NCI-H2107 treated with DMSO at 0.1 percent for 48 hours (cell line): ENCODE results near the gene RDH16.
"Not testable (repeated sequence)": the region's sequence is repeated elsewhere in the genome, so short reads cannot be mapped to it uniquely, and the experiment has no call there.

Source experiments
- DNase-seq: peaks from one replicate; lab custom pipeline; 2025; ENCODE audit not compliant: unreplicated experiment; lab: John Stamatoyannopoulos, UW

The RDH16 gene

GRCh38 chr12:56954958-56955355 is 2.5 kb downstream of the RDH16 start:
- DNase-seq = no peak

- DNase-seq = no peak
Measured at GRCh38 chr12:56954057-56954957, 3.1 kb downstream of the RDH16 start.

- DNase-seq = no peak
Measured at GRCh38 chr12:56953314-56953713, 4.1 kb downstream of the RDH16 start.

- no peak for DNase-seq
Measured at GRCh38 chr12:56951582-56952339, 5.6 kb downstream of the RDH16 start.

- no peak for DNase-seq
Measured at GRCh38 chr12:56948881-56949280, 8.5 kb downstream of the RDH16 start.

GRCh38 chr12:56948457-56948777 is 9.0 kb downstream of the RDH16 start:
- DNase-seq = no peak

GRCh38 chr12:56947633-56948456 is 9.6 kb downstream of the RDH16 start:
- no peak for DNase-seq

GRCh38 chr12:56943878-56944277 is 13.5 kb downstream of the RDH16 start:
- DNase-seq = no peak

GRCh38 chr12:56943374-56943773 is 14.0 kb downstream of the RDH16 start:
- not testable (repeated sequence) for DNase-seq

- DNase-seq = no peak
Measured at GRCh38 chr12:56941299-56942017, 15.9 kb downstream of the RDH16 start.

- not testable (repeated sequence) for DNase-seq
Measured at GRCh38 chr12:56940942-56941298, 16.5 kb downstream of the RDH16 start.

GRCh38 chr12:56935752-56936151 is 21.7 kb downstream of the RDH16 start:
- DNase-seq = no peak

GRCh38 chr12:56935157-56935556 is 22.3 kb downstream of the RDH16 start:
- DNase-seq = no peak

GRCh38 chr12:56933826-56934625 is 23.4 kb downstream of the RDH16 start, which contains the start of gene SDR9C7:
TSS of gene SDR9C7 (minus strand) at chr12:56934408. CDS start at chr12:56934261, 147 bp downstream.
- no peak for DNase-seq

- no peak for DNase-seq
Measured at GRCh38 chr12:56932867-56933266, 24.5 kb downstream of the RDH16 start.

- no peak for DNase-seq
Measured at GRCh38 chr12:56932146-56932545, 25.3 kb downstream of the RDH16 start.

GRCh38 chr12:56931474-56931978 is 25.9 kb downstream of the RDH16 start:
- no peak for DNase-seq

GRCh38 chr12:56930241-56930640 is 27.2 kb downstream of the RDH16 start:
- DNase-seq = no peak

GRCh38 chr12:56929780-56930179 is 27.6 kb downstream of the RDH16 start:
- DNase-seq = no peak

GRCh38 chr12:56928262-56928661 is 29.1 kb downstream of the RDH16 start:
- no peak for DNase-seq
